Activated naive CD4-positive, alpha-beta T cell treated with anti-CD3 and anti-CD28 coated beads, Interleukin-2, amount 50 U/mL, for 16 hours (primary cell): ENCODE results near the gene AHNAK2.
A peak's percentile ranks its signal among the peaks of the same experiment; 100 is the strongest.

Experiments used
- DNase-seq: peaks from one replicate; pipeline ENCODE4 v3.0.0-alpha.2; 2020

Gene AHNAK2

DNA sequence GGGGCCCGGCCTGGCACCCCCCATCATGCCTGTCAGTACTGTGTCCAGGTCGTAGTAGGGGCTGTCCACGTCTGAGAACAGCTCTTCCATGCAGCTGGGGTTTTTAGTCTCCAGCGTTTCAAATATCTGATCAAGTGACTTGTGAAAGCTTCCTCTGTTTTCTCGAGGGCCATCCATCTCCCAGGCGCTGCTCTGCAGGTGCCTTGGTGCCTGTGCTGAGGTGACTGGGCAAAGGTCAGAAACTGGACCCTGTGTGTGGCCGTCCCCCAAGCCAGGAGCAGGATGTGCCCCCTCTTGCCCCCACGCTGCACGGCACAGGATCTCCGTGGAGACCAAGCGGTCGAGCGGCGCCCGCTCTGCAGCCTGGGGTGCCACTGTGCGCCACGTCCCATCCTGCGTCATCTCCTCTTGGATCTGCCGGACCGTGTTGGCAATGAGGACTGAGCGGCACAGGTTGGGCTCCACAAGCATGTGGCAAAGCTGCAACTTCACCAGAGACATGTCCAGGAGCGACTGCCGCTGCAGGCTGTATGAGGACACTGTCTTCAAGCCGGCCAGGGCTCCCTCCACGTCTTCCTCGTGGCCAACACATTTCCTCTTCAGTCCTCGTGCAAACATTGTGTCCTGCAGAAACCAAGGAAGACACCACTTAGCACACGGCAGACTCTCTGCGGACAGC is 33.3 kb upstream of the AHNAK2 start:
- DNase-seq, result no peak

DNA sequence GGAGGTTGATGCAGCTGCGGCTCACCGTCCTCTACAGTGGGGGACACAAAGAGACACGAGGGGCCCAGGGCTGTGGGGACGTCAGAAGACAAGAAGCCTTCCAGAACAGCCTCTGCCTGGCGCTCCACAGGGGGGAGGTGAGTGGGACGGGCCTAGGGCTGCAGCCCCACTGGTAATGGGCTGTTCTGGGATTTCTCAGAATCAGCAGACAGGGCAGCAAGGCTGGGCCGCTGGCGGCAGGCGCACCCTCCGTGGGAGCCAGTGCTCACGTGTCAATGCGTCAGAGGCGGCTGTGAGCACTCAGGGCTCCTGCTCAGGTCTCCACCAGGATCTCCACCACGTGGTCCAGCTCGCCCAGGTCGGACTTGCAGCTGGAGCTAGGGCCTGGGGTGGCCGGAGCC is 32.7 kb upstream of the AHNAK2 start:
- DNase-seq, result no peak

DNA sequence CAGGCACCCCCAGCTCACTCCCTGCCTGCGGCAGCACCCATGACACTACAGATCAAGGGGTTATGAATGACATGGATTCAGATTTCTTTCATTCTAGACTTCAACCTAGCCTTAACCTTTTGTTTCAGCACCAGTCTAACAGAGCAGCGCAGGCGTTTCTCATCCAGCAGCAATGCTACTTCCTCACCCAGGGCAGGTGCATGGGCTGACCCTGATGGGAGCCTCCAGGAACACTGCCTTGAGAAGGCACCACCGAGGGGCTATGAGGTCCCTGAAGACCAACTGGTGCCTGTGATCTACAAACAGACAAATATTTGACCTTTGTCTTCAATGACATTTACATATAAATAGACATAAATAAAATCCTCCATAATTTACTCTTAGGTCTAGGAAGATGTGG is 31.9 kb upstream of the AHNAK2 start:
- DNase-seq, result no peak

DNA sequence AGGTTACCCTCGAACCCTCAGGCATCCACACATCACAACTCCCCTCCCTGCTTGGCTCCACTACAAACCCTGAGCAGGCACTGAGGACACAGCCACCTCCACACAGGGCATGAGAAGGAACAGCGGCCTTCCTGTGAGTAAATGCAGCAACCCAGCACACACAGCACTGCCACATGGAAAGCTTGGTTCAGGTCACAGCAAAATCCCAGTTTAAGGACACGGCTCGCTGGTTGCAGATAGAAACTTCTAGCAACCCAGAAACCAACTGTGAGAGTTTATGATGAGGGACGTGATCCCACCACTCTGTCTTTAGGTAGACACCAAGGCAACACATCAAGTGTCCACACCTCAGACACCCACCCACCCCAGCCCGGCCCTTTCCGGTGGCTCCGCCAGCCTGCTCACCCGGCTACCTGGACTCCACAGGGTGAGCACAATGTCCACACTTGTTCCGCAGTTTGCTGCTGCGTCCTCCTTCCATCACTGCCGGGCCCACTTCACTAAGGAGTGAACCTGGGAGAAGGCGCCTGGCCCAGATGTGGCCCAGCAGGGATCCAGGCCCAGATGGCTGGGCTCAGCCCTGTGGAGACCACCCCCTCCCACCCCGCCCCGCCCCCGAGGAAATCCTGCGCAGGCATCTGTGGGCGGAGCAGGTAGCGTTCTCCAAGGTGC is 29.6 kb upstream of the AHNAK2 start:
- DNase-seq, result no peak

DNA sequence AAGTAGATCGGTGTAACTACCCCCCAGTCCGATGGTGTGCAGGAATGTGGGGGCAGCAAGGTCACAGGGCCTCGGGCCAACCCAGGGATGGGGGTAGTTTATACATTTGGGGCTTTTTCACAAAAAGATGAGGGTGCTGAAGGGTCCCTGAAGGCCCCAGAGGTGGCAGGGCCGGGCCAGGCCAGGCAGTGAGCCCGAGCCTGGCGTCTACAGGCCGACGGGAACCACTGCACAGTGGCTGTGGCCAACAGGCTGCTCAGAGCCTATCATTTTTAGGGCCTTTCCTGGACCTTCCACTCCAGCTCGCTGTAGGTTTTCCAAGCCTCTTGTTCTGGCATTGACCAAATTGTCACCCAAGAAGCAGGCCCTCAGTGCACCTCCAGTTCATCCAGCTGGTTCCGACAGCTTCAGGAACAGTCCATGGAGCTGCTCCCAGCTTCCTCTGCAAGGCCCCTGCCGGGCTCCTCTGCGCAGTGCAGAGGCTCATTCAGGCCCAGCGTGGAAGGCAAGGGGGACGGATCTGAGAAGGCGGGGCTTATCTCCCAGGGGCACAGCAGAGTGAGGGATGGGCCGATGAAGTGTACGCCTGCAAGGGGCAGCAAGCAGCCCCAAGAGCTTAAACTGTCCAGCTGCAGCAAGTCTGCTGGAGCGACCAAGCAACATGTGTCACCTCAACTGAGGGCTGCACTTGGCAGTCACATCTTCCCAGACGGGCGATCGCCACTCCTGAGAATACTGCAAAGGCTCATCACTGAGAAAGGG is 28.8 kb upstream of the AHNAK2 start:
- no peak for DNase-seq

DNA sequence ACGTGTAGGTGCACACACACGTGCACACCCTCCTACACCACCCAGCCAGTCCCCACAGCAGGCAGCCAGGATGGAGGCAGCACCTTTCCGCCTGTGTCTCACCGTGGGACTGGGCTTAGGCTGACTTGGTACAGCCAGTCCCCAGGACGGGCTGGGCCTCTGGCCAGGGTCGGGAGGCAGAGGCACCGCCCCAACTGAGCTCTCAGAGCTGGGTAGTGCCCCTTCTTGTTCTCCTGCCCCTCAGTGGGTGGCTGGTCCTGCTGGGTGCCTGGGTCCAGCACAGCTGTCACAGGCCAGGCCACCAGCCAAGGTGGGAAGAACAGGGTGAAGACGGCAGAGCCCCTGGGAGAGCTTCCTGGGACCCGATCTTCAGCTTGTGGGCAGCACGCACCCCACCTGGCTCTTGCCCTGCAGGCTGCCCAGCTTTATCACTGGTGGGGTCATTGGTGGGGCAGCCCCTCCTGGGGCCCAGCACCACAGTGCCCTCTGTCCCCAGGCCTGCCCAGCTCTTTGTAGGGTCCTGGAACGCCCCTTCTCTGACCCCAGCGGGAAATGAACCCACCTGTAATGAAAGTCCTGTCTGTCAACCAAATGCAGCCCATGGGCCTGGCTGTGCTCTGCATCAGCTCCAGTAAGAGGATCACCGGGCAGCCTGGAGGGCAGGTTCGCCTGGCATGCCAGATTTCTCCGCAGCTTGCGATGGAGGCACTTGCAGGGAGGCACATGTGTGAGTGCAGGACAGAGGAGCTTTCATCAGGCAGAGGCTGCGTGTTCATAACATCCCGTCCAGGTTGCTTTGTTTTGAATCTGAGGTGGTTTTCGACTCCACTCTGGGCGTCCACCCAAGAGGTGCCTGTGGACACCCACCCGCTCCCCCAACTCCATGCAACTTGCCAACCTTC is 28.0 kb upstream of the AHNAK2 start:
- no peak for DNase-seq

DNA sequence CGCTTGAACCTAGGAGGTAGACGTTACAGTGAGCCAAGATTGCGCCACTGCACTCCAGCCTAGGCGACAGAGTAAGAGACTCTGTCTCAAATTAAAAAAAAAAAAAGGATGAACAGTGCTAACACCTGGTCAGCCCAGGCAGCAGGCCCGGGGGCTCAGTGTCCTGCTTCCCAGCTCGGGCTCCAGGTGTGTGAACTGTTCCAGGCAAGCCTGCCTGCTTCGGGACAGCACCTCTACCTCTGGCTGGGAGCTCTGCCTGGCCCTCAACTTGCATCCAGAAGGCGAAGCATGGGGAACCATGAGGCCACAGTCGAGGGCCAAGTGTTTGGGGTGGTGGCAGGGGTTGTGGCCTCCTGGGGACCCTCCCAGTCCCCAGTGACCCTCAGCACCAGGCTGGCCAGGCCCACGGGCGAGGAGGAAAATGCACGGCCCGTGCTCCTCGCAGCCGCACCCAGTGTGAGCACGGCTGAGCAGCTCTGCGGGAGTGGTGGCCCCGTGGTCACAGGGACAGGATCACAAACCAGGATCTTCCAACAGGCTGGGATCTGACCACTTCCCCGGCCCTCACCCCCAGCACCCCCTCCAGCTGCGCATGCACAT is 27.3 kb upstream of the AHNAK2 start:
- no peak for DNase-seq

DNA sequence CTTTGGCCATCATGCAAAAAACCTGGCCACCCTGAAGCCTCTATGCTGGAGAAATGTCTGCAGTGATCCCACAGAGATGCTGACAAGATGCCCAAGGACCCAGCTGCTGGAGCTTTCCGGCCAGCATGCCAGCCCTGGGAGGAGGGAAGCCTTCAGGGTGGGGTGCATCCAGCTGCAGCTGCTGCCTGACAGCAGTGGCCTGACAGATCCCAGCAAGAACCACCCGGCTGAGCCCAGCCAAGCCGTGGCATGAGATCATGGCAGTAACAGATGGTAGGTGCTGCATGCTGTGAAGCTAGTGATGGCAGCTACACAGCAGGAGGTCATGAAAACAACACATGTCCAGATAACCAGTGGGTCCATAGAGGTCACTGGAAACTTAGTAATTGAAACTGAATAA is 21.2 kb upstream of the AHNAK2 start:
- DNase-seq, result no peak

DNA sequence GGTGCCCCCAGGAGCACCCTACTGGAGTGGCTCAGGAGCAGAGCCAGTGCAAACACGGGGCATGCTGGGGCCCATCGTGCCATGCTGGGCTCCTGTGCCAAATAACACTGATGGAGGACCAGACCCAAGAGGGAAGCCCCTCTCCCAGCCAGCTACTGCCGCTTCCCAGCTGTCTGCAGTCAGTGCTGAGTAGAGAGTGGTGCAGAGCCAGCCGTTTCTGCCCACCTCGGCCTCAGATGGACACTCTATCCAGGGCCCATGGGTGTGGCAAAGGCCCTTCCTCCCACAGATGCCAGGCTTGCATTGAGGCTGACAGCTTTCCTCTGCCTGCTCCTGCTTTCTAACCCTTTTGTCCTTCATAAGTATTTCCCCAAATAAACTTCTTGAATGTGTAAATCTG is 20.6 kb upstream of the AHNAK2 start:
- no peak for DNase-seq

DNA sequence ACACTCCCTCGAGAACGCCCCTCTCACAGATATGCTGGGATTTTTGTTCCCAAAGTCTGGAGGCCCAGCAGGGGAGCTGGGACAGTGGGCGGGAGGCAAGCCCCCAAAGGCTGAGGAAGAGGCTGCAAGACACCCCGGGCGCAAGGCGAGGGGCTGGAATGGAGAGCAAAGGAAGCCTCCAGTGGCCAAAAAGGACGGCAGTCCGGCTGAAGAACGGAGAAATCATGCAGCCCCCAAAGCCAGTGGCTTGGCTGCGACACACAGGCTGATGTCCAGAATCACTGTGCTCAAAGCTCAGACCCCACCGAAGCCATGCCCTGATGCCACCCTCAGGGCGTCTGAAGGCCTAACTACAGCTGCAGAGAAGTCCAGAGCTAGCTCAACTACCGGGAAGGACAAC is 18.3 kb upstream of the AHNAK2 start:
- no peak for DNase-seq

DNA sequence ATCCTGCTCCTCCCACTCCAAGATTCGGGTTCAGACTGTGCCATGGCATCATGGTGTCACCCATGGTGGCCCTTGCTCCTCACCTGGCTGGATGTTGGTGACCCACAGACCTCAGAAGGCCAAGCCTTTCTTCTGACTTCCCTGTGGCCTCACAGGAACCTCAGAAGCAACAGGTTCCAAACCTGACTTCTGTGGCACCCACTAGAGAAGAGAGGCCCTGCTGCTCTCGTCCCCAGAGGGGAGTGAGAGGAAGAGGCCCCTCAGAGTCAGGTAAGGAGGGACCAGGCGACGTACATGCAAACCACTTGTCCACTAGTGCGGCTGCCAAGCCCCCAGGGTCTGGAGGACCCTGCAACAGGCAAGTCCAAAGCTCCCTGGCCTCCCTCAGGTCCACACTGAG is 17.9 kb upstream of the AHNAK2 start:
- DNase-seq, result no peak

DNA sequence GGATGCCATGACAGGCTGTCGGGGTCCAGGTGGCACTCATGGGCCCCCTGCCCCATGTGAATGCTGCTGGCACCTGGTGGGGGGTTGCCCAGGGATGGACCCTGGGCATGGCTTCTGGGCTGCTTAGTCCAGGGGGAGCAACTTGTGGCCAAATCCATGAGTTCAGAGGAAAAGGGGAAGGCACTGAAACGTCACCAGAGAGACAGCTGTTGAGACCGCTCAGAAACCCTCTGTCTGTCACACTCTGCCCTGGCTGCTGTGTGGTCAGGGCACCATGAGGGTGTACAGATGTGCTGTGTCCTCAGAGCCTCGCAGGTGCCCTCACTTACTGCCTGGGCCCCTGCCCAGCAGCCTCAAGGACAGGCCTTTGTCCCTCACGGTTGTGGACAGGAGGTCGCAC is 16.8 kb upstream of the AHNAK2 start:
- DNase-seq, result no peak

DNA sequence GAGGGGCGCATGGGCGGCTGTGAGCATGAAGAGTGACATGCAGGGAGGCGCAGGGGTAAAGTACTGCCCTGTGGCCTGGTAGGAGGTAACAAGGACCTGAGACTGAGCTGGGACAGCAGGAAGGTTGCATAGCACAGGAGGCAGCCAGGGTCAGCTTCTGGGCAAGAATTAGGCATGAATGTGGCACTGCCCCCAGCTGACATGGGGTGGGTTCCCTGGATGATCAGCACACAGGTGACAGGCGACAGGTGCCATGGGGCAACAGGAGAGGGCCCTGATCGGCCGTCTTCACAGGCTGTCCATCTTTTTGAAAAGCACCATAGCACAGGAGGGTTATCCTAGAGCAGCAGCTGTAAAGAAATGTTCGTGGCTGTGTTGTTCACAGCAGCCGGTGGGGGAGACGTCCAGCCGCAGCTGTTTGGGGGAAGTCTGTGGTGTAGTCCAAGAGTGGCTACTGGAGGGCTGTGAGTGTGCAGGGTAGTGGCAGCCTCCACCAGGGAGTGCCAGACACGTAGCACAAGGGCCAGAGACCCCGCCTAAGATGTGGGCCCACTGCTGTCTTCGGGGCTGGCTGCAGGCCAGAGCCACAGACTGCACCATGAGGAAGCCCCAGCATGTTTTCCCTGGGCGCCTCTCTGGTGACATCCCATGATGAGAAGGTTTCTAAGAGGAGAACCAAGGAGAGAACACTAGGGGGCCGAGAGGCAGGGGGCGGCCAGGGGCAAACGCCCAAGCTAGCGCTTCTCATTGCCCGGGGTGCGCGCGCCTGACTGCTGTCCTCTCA is 15.8 kb upstream of the AHNAK2 start:
- no peak for DNase-seq

DNA sequence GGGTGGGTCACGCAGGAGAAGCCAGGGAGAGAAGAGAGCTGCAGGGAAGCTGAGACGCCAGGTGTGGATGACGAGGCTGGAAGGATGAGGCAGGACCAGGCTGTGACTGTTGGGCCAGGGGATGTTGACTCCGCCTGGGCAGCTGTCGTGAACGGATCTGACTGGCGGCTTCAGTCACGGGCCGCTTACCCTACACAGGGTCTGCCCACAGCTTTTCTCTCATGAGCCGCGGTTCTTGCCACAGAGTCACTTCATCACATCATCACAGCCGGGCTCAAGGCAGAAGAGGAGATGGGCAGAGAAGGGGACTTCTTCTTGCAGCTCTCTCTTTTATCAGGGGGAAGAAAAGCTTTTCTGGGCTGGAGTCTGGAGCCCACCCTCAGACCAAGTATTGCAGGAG is 15.1 kb upstream of the AHNAK2 start:
- no peak for DNase-seq

DNA sequence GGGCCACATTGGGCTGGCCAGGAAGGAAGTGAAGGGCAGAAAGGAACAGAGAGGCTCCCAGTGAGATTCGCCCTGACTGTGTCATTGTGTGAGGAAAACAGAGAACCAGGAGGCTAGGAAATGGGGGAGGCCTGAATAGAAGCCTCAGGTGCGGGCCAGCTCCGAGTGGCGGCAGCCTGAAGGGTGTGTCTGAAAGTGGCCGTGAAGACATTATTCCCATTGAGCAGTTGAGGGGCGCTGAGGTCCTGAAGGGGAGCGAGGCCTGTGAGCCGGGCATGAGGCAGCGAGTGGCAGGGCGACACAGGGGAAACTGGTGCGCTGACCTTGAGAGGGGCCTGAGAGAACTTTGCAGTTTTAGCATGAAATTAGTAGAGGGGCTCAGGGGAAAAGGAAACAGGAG is 14.3 kb upstream of the AHNAK2 start:
- no peak for DNase-seq

DNA sequence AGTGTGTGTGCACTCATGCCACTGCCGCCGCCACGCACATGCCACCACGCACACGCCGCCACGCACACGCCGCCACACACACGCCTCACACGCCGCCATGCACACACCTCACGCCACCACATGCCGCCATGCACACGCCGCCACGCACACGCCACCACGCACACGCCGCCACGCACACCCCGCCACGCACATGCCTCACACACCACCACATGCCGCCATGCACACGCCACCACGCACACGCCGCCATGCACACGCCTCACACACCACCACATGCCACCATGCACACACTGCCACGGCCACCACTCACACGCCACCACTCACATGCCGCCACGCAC is 13.7 kb upstream of the AHNAK2 start:
- no peak for DNase-seq

DNA sequence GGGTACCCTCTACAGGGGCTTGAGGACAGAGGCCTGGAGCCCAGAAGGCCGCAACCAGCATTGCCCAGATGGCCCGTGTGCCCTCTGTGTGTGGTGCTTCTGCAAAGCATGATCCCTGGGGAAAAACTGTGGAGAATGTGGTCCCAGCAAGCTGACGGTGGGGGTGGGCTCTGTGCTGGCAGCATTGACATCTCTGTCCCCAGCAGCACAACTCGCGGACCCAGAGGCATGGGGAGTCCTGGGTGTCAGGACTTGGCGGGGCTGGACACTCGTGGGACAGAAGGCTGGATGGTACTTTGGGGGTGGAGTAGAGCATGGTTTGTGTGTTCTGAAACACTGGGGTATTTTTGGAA is 11.8 kb upstream of the AHNAK2 start:
- DNase-seq, result no peak

DNA sequence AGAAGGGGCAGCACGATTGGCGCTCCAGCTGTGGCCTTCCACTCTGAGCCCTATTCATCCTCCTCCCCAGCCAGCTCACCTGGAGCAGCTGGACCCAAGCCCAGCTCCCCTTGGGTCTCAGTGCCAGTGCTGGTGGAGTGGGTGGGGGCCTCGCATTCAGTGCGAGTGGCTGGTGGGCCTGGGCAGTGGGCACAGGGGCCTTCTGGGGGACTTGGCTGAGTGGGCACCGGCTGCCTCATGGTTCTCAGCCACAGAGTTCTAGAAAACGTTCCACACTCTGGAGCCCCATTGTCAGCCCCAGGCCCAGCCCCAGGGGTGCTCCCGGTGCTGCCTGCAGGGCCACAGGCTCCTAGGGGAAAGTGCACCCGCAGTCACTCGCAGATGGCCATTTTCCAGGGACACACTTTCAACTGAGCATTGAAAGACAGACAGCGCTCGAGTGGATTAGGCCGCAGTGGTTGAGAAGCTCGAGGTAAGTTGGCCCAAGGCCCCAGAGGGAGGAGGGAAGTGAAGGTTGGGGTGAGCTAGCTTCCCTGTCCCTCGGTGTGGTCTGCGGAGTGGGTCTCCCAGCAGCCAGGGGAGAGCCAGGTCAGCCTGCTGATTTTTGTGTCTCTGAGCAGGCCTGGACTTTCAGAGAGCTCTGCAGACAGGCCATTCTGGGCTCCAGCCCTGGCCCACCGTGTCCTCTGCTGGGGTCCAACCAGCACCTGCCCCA is 11.2 kb upstream of the AHNAK2 start:
- DNase-seq, result no peak

DNA sequence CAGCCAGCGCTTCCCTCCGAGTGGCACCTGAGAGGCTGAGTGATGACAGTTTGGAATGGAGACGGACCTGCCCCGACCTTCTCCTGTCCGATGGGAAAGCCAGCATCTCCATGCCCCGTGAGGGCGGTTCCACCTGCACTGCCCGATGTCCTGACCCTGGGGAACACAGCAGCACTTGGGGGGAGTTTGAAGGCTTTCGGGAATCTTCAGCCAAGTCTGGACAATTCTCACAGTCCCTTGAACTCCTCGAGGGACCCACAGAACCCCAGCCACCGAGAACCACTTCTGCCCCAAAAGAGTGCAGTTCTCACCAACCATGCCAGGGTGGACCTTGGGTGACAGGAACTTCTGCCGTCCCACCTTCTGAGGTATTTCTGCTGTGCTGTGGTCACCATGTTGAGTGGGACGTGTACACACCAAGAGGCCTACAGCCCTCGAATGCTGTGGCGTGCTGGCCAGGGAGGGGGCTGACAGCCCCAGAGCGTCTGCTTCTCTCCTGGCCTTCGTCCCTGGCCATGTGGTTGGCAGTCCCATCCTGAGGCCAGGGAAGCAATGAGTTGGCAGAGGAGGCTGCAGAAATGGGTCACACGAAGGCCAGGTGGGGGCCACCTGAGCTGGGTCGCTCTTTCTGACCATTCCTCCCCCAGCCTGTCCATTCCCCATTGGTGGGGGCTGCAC is 8.5 kb upstream of the AHNAK2 start:
- DNase-seq, result no peak

DNA sequence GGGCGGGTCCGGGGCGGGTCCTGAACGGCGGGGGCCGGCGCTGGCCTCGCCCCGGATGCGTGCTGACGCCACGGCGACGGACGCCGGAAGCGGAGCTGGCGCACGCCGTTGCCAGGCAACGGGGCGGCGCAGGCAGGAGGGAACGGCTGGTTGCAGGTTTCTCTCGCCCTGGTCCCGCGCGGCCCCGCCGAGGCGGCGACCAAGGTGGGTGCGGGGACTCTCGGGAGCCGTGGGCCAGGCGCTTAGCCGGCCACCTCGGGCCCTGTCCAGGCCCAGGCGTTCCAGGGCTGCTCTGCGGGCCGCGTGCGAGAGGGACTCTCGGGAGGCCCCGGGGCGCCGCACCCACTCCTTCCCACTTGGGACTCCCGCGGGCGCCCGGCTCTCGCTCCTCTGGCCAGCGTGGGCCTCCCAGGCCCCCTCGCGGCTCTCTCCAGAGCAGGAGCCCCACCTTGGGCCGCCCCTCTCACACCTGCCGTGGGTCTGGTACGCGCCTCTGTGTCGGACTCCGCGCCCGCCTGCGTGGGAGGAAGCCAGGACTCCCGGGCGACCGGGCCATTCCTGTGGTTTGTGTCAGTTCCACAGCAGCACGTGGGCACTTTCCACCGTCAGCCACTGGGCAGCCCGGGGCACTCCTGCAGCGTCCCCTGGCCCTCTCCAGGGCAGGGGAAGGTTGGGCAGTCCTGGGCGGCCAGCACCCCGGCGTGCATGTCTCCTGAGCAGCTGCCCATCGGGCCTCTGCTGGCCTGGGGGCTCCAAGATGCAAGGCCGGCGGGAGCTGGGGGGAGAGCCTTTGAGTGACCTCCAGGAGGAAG is 7.7 kb upstream of the AHNAK2 start, which contains the start of gene CLBA1:
CLBA1 (plus strand) TSS at position 114 of the 812 bp plus-strand sequence; CDS start at position 758, 644 bp downstream.
- peak; percentile 88 for DNase-seq
